SKM-1 (cell line): Measurements from ENCODE around the gene TUBG1.

ENCODE experiments used
- DNase-seq: peaks from one replicate; lab custom pipeline; 2025; ENCODE audit not compliant: unreplicated experiment; lab: John Stamatoyannopoulos, UW

TUBG1 gene

DNA sequence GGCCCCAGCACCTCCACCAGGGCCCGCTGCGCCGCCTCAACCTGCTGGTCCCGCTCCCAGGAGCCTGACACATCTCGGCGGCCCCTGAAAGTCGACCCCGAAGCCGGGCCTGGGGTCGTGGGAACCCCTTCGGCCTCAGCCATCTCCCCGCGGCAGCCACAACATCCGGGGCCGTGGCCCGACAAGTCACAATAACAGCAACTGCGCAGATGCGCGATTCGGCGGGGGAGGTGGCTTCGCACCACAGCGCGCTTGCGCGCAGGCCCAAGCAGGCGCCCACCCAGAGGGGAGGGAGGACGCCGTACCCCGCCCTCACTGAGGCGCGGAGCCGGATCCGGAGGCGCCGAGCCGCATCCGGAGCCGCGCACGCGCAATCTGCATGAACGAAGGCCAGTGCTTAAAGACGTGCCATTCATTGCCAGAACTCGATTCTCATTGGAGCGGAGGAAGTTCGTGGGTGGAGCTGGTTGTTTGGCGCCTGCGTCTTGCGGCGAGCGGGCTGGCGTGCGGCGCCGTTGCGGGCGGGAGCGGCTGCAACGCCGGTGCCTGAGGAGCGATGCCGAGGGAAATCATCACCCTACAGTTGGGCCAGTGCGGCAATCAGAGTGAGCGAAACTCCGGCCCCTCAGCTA lies at the start of gene TUBG1, which contains the start of gene RETREG3:
Gene TUBG1, plus strand, starts transcription at position 502 of the 632 bp plus-strand sequence. Its CDS starts 55 bp downstream, at position 557.
Gene RETREG3, minus strand, starts transcription at position 193 of the 632 bp plus-strand sequence. Its CDS starts 50 bp downstream, at position 143.
- peak; percentile 98 for DNase-seq

DNA sequence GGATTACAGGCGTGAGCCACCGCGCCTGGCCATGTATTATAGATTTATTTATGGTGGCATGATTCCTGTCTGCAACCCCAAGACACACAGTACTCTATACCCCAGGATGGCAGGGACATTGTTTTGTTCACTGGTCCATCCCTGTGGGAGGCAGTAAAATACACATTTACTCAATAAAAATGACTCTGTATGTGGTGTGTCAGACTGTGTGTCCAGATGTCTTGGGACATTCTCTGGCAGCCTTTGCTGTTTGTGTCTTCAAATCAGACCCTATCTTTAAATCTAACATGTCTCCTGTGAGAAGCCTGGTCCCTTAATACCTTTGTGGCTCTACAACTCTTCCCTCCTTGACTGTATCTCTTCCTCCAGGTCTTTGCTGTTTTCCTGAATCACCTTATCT lies 49.2 kb upstream of the TUBG1 start:
- DNase-seq: no peak

DNA sequence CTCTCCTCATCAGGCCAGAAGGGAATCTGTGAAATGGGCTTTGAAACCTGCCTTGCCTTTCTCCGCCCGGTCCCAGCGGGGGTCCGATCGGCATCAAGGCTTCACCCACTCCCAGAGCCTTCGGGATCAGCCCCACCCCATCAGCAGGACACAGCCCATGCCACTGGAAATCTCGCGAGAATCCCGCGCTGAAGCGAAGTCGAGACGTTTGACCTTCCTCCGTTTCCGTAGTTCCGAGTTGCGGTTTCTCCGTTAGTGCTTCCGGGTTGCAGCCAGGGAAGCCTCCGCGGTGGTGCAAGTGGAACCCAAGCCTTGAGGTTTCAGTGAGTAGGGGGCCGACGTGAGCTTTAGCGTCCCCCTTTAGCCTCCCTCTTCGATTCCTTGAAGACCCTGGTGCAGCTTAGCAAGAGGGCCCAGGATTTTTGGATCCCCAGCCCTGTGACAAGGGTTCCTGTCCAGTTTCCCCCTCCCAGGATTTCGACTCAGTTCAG lies 47.5 kb upstream of the TUBG1 start, which contains the start of gene COASY:
Gene COASY, plus strand, starts transcription at position 252 of the 491 bp plus-strand sequence. CDS start 475 bp downstream, outside the sequence.
- peak; percentile 97 for DNase-seq

DNA sequence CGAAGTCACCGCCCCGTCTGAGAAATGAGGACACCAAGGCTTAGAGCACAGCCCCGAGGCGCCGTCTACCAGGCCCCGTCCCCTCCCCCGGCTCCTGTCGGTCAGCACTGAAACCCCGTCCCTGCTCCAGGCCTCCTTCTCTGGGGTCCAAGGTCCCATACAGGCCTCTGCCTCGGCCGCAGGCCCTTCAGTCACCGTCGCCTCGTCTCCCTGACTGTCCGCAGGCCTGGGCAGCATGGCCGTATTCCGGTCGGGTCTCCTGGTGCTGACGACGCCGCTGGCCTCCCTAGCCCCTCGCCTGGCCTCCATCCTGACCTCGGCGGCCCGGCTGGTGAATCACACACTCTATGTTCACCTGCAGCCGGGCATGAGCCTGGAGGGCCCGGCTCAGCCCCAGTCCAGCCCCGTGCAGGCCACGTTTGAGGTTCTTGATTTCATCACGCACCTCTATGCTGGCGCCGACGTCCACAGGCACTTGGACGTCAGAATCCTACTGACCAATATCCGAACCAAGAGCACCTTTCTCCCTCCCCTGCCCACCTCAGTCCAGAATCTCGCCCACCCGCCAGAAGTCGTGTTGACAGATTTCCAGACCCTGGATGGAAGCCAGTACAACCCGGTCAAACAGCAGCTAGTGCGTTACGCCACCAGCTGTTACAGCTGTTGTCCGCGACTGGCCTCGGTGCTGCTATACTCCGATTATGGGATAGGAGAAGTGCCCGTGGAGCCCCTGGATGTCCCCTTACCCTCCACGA lies 46.9 kb upstream of the TUBG1 start:
- no peak for DNase-seq

DNA sequence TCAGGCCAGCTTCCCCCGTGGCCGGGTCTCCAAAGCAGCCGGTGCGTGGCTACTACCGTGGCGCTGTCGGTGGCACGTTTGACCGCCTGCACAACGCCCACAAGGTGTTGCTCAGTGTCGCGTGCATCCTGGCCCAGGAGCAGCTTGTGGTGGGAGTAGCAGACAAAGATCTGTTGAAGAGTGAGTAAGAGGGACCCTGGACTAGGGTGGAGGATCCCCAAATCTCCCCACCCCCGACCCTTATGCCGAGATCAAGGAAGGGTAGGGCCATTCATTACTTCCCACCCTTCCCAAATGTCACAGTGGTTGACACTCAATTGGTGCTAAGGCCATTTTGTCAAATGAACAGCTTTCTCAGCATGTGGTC lies 46.4 kb upstream of the TUBG1 start:
- DNase-seq: no peak

DNA sequence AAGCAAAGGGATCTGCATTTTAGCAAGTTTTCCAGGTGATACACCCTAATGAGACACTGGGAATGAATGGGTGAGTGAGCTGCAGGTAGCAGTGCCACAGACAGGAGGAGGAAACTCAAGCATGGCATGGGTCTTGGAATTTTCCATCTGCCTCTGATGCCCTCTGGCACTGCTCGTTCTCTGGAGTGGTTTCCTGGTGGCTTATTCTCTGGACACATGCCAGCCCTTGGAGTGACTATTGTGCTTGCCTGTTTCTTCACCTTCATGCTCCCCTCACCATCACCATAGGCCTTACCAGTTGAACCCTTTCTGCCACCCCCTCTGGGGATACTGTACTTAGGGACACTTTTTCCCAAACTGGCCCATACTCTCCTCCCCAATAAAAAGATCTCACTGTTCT lies 45.9 kb upstream of the TUBG1 start:
- no peak for DNase-seq

DNA sequence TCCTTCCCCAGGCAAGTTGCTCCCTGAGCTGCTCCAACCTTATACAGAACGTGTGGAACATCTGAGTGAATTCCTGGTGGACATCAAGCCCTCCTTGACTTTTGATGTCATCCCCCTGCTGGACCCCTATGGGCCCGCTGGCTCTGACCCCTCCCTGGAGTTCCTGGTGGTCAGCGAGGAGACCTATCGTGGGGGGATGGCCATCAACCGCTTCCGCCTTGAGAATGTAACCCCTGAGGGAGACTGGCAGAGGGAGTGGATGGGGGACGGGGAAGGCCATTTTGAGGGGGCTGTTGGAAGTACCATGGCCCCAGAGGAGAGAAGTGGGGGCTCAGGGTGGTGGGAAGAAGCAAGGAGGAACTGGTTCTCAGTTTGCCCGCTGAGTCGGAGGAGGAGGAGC lies 45.5 kb upstream of the TUBG1 start:
- DNase-seq: no peak

DNA sequence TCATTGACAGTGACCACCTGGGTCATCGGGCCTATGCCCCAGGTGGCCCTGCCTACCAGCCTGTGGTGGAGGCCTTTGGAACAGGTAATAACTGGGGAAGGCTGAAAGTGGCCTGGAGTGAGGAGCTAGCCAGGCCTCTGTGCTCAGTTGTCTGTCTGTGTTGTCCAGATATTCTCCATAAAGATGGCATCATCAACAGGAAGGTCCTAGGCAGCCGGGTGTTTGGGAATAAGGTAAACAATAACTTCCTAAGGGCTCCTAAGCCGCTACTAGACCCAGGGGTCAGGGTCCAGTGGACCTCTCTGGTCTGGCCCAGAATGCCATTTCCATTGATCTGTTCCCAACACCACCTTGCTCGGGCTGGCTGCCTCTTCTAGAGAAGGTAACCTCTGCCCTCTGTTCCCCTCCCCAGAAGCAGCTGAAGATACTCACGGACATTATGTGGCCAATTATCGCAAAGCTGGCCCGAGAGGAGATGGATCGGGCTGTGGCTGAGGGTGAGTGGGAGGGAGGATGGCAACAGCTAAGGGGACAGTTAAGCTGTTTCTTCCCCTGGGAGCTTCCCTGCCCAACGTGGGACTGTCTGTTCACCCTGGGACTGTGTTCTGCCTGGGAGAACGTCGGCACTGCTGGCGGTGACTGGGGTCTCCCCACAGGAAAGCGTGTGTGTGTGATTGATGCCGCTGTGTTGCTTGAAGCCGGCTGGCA lies 44.5 kb upstream of the TUBG1 start:
- DNase-seq: no peak

DNA sequence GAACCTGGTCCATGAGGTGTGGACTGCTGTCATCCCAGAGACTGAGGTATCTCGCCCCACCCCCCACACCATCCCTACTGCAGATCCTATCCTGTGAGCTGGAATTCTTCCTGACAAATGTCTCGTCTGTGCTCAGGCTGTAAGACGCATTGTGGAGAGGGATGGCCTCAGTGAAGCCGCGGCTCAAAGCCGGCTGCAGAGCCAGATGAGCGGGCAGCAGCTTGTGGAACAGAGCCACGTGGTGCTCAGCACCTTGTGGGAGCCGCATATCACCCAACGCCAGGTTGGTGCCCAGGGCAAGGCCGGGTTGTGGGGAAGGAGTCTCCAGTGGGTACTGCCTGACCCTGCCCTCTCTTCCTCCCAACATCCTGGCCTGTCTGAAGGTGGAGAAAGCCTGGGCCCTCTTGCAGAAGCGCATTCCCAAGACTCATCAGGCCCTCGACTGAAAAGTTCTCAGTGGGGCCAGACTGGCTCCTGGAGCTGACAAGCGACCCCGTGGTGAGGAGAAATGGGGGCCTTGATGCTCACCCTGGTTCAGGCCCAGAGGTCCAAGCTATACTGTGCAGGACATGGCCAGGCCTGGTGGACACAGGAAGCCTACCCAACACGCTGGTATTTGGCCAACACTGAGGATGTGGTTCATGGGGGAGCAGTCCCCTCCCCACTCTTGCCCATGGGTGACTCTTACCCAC lies 43.8 kb upstream of the TUBG1 start:
- DNase-seq: no peak

DNA sequence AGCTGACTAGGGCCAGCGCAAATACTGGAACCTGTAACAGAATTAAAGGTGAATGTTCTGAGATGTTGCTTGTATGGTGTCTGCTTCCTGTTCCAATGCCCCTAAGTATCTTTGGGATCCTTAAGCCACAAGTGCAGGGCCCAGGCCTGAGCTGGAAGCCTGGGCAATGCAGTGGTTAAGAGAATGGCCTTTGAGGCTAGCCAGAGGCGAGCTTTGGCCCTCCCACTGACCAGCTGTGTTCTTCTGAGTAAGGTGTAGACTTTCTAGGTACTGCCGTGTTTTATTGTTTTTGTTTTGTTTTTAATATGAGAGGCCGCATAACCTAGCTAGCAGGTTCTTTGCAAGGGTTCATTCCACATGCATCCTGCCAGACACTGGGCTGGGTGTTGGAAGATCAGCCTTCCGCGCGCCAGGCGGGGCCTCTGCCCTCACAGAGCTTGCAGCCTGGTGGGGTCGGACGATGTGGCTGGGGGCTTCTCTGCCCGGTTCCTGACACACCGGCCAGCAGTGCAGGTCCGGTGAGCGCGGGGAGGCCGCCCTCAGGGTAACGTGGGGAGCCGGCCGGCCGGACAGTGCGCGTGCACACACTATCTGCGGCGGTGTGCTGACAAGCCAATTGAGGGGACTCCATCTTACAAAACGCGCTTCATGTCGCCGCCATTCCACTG lies 43.1 kb upstream of the TUBG1 start:
- DNase-seq: no peak

DNA sequence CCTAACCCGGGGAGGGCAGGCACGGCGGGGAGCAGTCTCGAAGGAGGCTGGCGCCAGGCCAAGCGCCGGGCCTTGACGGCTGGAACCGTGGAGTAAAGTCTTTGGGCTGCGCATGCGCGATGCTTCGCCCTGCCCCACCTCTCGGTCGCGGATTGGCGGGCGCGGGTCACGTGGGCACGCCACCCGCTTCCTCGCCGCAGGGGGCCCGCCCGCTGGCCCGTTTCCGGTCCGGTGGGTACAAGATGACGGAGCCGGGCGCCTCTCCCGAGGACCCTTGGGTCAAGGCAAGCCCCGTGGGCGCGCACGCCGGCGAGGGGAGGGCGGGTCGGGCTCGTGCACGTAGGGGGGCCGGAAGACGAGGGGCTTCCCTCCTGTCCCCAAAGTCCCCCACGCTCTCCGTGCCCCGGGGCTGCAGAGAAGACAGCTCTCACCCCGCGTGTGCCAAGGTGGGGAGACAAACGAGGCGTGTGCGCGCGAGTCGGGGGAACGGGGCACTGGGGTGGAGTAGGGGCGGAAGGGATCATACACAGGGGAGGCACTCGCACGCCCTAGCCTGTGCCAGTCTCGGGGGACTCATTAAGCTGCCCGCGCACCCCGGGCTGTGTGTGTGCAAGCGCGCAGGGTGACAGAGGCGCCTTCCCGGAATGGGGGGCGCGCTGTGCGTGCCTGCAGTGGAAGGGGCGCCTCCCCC lies 42.5 kb upstream of the TUBG1 start, which contains the start of gene MLX:
Gene MLX, plus strand, starts transcription at position 218 of the 691 bp plus-strand sequence. Its CDS starts 25 bp downstream, at position 243.
- peak; percentile 78 for DNase-seq

DNA sequence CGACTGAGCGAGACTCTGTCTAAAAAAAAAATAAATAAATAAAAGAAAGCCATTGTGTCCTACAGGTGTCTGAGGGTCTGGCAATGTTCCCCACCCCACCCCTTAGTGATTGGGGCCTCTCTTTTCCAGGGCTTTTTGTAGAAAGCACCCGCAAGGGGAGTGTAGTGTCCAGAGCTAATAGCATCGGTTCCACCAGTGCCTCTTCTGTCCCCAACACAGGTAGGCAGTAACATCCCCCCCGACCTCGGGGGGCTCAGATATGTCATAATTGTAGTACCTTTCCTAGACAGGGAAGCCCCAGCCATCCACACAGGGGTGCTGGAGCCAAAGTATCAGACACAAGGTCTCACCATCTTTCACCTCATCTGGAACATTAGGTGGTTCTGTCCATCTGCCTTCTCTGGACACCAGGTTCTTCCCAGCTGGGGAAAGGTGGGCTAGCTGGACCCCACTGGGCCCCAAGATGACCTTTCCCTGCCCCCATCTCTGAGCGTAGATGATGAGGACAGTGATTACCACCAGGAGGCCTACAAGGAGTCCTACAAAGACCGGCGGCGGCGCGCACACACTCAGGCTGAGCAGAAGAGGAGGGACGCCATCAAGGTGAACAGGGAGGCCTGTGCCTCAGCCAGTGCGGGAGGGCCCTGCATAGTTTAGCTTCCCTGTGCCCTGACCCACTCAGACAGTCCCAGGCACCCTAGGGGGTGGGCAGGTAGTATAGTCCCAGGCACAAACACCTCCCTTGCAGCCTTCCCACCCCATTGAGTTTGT lies 41.0 kb upstream of the TUBG1 start:
- DNase-seq: no peak

DNA sequence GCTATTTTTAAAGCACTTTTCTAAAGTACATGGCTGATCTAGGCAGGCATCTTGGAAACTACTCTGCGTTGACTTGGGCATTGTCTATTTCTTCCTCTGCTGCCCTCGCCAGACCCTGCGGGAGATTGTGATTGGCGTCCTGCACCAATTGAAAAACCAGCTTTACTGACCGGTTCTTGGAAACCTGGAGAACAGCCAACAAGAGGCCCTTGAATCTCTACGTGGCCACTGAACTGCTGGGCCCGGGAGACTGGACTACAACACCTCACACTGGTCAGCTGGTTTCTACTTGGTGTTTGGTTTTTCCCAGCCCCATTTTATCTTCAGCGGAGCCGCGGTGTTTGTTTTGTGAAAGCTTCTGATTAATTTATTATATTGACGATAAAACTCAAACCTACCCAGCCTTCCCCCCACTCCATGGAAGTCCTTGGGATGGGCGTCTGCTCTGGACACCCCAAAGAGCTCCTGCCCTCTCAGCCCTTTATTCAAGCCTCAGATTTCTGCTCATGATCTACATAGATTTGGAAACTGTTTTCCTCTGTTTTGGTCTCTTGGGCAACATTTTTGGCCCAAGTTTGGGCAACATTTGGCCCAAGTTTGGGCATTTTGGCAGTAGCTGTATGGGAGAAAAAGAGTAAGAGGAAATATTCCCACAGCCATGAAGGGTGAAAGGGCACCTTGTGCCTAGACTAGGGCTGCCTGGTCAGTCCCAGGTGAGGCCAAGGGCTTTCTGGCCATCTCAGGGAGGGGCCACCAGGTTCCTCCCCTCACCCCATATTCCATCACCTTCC lies 37.9 kb upstream of the TUBG1 start:
- no peak for DNase-seq

DNA sequence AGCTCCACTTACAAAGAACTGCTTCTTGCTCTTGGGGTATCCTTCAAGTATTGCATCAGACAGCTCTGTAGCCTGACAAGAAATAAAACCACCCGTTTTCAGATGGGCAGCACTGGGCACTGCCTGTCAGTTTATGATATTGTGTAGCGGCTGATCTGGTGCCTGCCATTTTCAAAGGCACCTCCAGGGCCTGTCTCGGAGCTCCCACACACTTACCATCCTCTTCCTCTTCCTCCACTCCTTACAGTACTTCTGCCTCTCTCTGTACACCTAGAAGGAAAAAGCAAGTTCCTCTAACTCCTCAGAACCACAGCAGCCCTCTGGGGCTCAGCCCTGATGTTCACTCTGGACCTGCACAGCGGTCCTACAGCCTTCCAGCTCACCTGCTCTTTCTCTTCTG lies 36.4 kb upstream of the TUBG1 start:
- no peak for DNase-seq

DNA sequence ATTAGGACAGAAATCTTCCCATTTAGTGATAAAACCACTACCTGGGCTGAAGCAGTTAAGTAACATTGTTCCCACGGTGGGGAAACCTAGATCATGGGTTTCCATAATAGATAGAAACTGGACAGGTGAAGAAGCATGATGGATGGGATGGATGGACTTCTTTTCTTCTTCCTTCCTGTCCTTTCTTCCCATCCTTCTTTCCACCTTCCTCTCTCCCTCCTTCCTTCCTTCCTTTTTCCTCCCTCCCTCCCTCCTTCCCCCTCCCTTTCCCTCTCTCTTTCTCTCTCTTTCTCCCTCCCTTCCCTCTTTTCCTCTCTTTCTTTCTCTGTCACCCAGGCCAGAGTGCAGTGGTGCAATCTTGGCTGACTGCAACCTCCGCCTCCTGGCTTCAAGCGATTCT lies 35.0 kb upstream of the TUBG1 start:
- no peak for DNase-seq

DNA sequence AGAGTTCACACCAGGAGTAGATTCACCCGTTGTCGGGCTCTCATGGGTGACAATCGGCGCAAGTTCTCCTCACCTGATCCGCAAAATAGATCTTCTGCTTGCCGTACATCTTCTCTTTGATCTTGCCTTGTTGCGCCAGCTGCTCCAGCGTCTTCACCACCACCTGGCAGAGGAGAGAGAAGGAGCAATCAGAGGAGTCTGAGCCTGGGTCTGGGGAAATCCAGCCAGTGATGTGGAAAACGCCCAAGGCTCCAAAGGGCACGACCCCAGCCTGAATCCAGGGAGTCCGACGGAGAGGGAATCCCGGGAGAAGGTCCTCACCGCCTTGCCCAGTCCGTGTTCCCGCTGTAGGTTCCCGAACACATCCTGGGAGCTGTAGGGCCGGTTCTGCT lies 32.3 kb upstream of the TUBG1 start:
- DNase-seq: no peak

DNA sequence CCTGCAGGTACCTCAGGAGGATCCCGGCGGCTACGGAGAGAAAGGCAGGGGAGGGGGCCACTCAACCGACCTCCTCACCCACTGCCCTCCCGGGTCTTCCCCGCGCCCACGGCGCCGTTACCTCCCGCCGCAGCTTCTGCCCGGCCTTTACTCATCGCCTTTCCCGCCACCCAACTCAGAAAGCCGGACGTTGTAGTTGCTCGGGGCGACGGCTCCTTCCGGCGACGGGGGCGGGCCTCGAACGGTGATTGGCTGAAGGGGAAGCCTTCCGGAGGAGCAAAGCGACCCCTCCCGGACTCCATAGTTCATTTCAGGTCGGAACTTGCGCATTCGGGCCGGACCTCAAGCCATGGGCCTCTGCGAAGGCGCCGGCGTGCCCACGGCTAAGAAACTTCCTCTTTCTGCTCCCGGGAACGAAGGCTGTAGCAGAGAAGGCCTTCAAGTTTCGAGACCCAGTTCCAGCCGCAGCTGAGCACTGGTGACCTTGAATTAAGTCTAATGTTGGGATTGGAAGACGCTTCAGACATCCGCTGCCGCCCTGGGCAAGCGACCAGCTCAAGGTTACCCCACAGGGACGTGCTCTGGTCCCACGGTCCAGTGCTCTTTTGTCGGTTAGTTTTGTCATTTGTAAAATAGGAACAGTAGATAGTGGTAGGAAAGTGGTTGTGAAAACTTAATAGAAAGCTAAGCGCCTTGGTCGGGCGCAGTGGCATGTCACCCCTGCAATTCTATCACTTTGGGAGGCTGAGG lies 31.8 kb upstream of the TUBG1 start, which contains the start of gene PSMC3IP:
Gene PSMC3IP, minus strand, starts transcription at position 198 of the 750 bp plus-strand sequence. Its CDS starts 43 bp downstream, at position 155.
- peak; percentile 98 for DNase-seq
